ENCODE measurements around the gene DNAH17. TPM values are rescaled to one million over a fixed set of nuclear protein-coding genes. Genes with fewer than 3 reads are reported as not detected.

DNAH17 gene
- total RNA-seq, 2 donors from 2014 or later: not detected

GRCh38 chr17:78557598-78558039 lies 19.6 kb downstream of the DNAH17 start:
- no peaks in the 10 kb centered on the region for H3K27me3 ChIP-seq
- no peak for ATAC-seq

GRCh38 chr17:78556812-78557211 lies 20.4 kb downstream of the DNAH17 start:
- Histone ChIP-seq H3K4me3 (no peak overlapping the region), H3K27ac (no peak overlapping the region), H3K27me3 (no peaks in the 10 kb centered on the region), H3K4me1 (no peaks in the 10 kb centered on the region), H3K36me3 (replicated peaks in 1 of 2; ENCODE audit: insufficient read depth in 1 of 2, low read depth in 2 of 2) (no peaks in the 10 kb centered on the region), H3K9me3 (no peaks in the 10 kb centered on the region)
- no peak for TF ChIP-seq CTCF (IDR thresholded peaks at IDR 0.05)
- no peak for TF ChIP-seq POLR2A (IDR thresholded peaks at IDR 0.05)
- ATAC-seq: no peak
- no peak for DNase-seq
- intact Hi-C loops (cut with DNase I): no loop called here
- 63 to 70% methylated on average over 11 of the region's 11 CpGs for WGBS, 2 donors

More at GRCh38 chr17:78557598-78558039, 19.6 kb downstream of the DNAH17 start:
- Histone ChIP-seq H3K4me1 (no peaks in the 10 kb centered on the region), H3K36me3 (replicated peaks in 1 of 2; ENCODE audit: insufficient read depth in 1 of 2, low read depth in 2 of 2) (no peaks in the 10 kb centered on the region), H3K4me3 (no peak overlapping the region), H3K27ac (no peak overlapping the region), H3K9me3 (no peaks in the 10 kb centered on the region)
- no peak for DNase-seq
- WGBS, 2 donors: 21 to 22% methylated on average over 2 of the region's 2 CpGs
- intact Hi-C loops (cut with DNase I): no loop called here
- TF ChIP-seq CTCF (IDR thresholded peaks at IDR 0.05) (no peak), POLR2A (IDR thresholded peaks at IDR 0.05) (no peak)

GRCh38 chr17:78555746-78556401 lies 21.3 kb downstream of the DNAH17 start:
- H3K9me3 ChIP-seq: no peaks in the 10 kb centered on the region
- DNase-seq: no peak
- no peak for ATAC-seq
- no peak overlapping the region for H3K4me3 ChIP-seq
- no peak overlapping the region for H3K27ac ChIP-seq
- no peaks in the 10 kb centered on the region for H3K27me3 ChIP-seq
- no peaks in the 10 kb centered on the region for H3K36me3 ChIP-seq (replicated peaks in 1 of 2; ENCODE audit: insufficient read depth in 1 of 2, low read depth in 2 of 2)
- 77 to 80% methylated on average over 5 to 6 of the region's 6 CpGs for WGBS, 2 donors
- TF ChIP-seq POLR2A (IDR thresholded peaks at IDR 0.05): no peak
- no peak for TF ChIP-seq CTCF (IDR thresholded peaks at IDR 0.05)
- intact Hi-C loops (cut with DNase I): no loop called here
- H3K4me1 ChIP-seq: no peaks in the 10 kb centered on the region

GRCh38 chr17:78550464-78550863 lies 26.7 kb downstream of the DNAH17 start:
- H3K27ac ChIP-seq: no peak overlapping the region
- H3K36me3 ChIP-seq (replicated peaks in 1 of 2; ENCODE audit: insufficient read depth in 1 of 2, low read depth in 2 of 2): no peaks in the 10 kb centered on the region
- intact Hi-C loops (cut with DNase I): no loop called here
- H3K27me3 ChIP-seq: no peaks in the 10 kb centered on the region
- no peak for ATAC-seq
- no peak for DNase-seq
- WGBS, 2 donors: 53 to 60% methylated on average over 6 of the region's 6 CpGs
- no peaks in the 10 kb centered on the region for H3K4me1 ChIP-seq
- H3K4me3 ChIP-seq: no peak overlapping the region
- no peak for TF ChIP-seq POLR2A (IDR thresholded peaks at IDR 0.05)
- TF ChIP-seq CTCF (IDR thresholded peaks at IDR 0.05): no peak
- peaks cover 0 to 7% (median 0%) of the 10 kb centered on the region in 3 donors for H3K9me3 ChIP-seq

GRCh38 chr17:78548725-78549124 lies 28.5 kb downstream of the DNAH17 start:
- intact Hi-C loops (cut with DNase I): no loop called here
- no peak for TF ChIP-seq CTCF (IDR thresholded peaks at IDR 0.05)
- TF ChIP-seq POLR2A (IDR thresholded peaks at IDR 0.05): no peak
- no peak for DNase-seq

More at GRCh38 chr17:78548725-78549124, 28.5 kb downstream of the DNAH17 start:
- Histone ChIP-seq H3K27me3 (no peaks in the 10 kb centered on the region), H3K9me3 (peaks cover 0 to 7% (median 0%) of the 10 kb centered on the region in 3 donors), H3K27ac (no peak overlapping the region), H3K4me1 (no peaks in the 10 kb centered on the region), H3K36me3 (replicated peaks in 1 of 2; ENCODE audit: insufficient read depth in 1 of 2, low read depth in 2 of 2) (no peaks in the 10 kb centered on the region), H3K4me3 (no peak overlapping the region)
- ATAC-seq: no peak
- WGBS, 2 donors: 82 to 83% methylated on average over 5 of the region's 5 CpGs
